ENCODE measurements around the gene PGR.

The PGR gene

GRCh38 chr11:101129203-101129943 lies at the start of gene PGR:
PGR (minus strand) TSS chr11:101129813; CDS start chr11:101129070, 743 bp downstream.
- in situ Hi-C loops (cut with MboI; ENCODE audit: low sequenced_read_pairs): no loop called here

- in situ Hi-C loops (cut with MboI; ENCODE audit: low sequenced_read_pairs): no loop called here
Measured at GRCh38 chr11:101176381-101176780, 46.8 kb upstream of the PGR start.

GRCh38 chr11:101169944-101170343 lies 40.3 kb upstream of the PGR start:
- in situ Hi-C loops (cut with MboI; ENCODE audit: low sequenced_read_pairs): no loop called here

- in situ Hi-C loops (cut with MboI; ENCODE audit: low sequenced_read_pairs): no loop called here
Measured at GRCh38 chr11:101166038-101166437, 36.4 kb upstream of the PGR start.

GRCh38 chr11:101158119-101158518 lies 28.5 kb upstream of the PGR start:
- in situ Hi-C loops (cut with MboI; ENCODE audit: low sequenced_read_pairs): no loop called here

GRCh38 chr11:101138245-101138930 lies 8.8 kb upstream of the PGR start:
- in situ Hi-C loops (cut with MboI; ENCODE audit: low sequenced_read_pairs): no loop called here

- in situ Hi-C loops (cut with MboI; ENCODE audit: low sequenced_read_pairs): no loop called here
Measured at GRCh38 chr11:101133190-101133589, 3.6 kb upstream of the PGR start.

GRCh38 chr11:101128571-101129202 lies 926 bp downstream of the PGR start:
- in situ Hi-C loops (cut with MboI; ENCODE audit: low sequenced_read_pairs): no loop called here

- in situ Hi-C loops (cut with MboI; ENCODE audit: low sequenced_read_pairs): no loop called here
Measured at GRCh38 chr11:101127699-101128570, 1.7 kb downstream of the PGR start.

- in situ Hi-C loops (cut with MboI; ENCODE audit: low sequenced_read_pairs): no loop called here
Measured at GRCh38 chr11:101127197-101127698, 2.4 kb downstream of the PGR start.

- in situ Hi-C loops (cut with MboI; ENCODE audit: low sequenced_read_pairs): no loop called here
Measured at GRCh38 chr11:101126551-101127196, 2.9 kb downstream of the PGR start.

GRCh38 chr11:101115671-101116160 lies 13.9 kb downstream of the PGR start:
- in situ Hi-C loops (cut with MboI; ENCODE audit: low sequenced_read_pairs): no loop called here

- in situ Hi-C loops (cut with MboI; ENCODE audit: low sequenced_read_pairs): no loop called here
Measured at GRCh38 chr11:101113540-101113939, 16.1 kb downstream of the PGR start.

- in situ Hi-C loops (cut with MboI; ENCODE audit: low sequenced_read_pairs): no loop called here
Measured at GRCh38 chr11:101104716-101105115, 24.9 kb downstream of the PGR start.

GRCh38 chr11:101103433-101103832 lies 26.2 kb downstream of the PGR start:
- in situ Hi-C loops (cut with MboI; ENCODE audit: low sequenced_read_pairs): no loop called here

- in situ Hi-C loops (cut with MboI; ENCODE audit: low sequenced_read_pairs): no loop called here
Measured at GRCh38 chr11:101100601-101101000, 29.0 kb downstream of the PGR start.

GRCh38 chr11:101096036-101096704 lies 33.4 kb downstream of the PGR start:
- in situ Hi-C loops (cut with MboI; ENCODE audit: low sequenced_read_pairs): no loop called here

- in situ Hi-C loops (cut with MboI; ENCODE audit: low sequenced_read_pairs): no loop called here
Measured at GRCh38 chr11:101091781-101092180, 37.8 kb downstream of the PGR start.

GRCh38 chr11:101090679-101091270 lies 38.8 kb downstream of the PGR start:
- in situ Hi-C loops (cut with MboI; ENCODE audit: low sequenced_read_pairs): no loop called here

Measured in HL-60/S4 treated with retinoic acid at 250 ng/mL for 4 days and 3 days (cell line).